SU-DHL-6 (cell line): ENCODE results near the gene ZBTB16.

Experiments
- H2AFZ ChIP-seq: fragments of 200-600 bp; sonication (generic); 2 replicates; pipeline ENCODE4 v1.6.1; 2014; ENCODE audit warnings: low read depth, mild to moderate bottlenecking, moderate library complexity, mixed read lengths, antibody characterized with exemption, low read length; ENCODE audit not compliant: severe bottlenecking
- H3F3A ChIP-seq: fragments of 200-600 bp; shearing (Covaris generic); 2 replicates; pipeline ENCODE4 v1.6.0; 2016; ENCODE audit warnings: antibody characterized with exemption, mild to moderate bottlenecking; ENCODE audit not compliant: insufficient read depth
- H3K27ac ChIP-seq: fragments of 200-600 bp; sonication (generic); 2 replicates; pipeline ENCODE4 v1.5.1; 2016; ENCODE audit warnings: low read depth, mild to moderate bottlenecking, low read length, moderate library complexity, mixed read lengths
- H3K27me3 ChIP-seq: fragments of 200-600 bp; sonication (generic), shearing (Covaris generic); 2 replicates; pipeline ENCODE4 v1.6.0; 2014; ENCODE audit warnings: mild to moderate bottlenecking, low read length
- H3K36me3 ChIP-seq: fragments of 200-600 bp; sonication (generic); 2 replicates; pipeline ENCODE4 v1.6.1; 2014; ENCODE audit warnings: mild to moderate bottlenecking, low read length, mixed read lengths
- H3K4me2 ChIP-seq: fragments of 300-600, 200-600 bp; shearing (Covaris generic), sonication (generic); 2 replicates; pipeline ENCODE4 v1.6.0; 2014; ENCODE audit warnings: low read length, low read depth, mild to moderate bottlenecking; ENCODE audit not compliant: poor library complexity, severe bottlenecking
- H3K4me3 ChIP-seq: fragments of 200-600 bp; sonication (generic); 2 replicates; pipeline ENCODE4 v1.5.1; 2014; ENCODE audit warnings: antibody characterized with exemption, low read length, mild to moderate bottlenecking, mixed read lengths; ENCODE audit not compliant: insufficient read depth, poor library complexity, severe bottlenecking
- H3K79me2 ChIP-seq: fragments of 200-600 bp; sonication (generic); 2 replicates; pipeline ENCODE4 v1.6.1; 2014; ENCODE audit warnings: mild to moderate bottlenecking, low read length, moderate library complexity; ENCODE audit not compliant: insufficient read depth
- H3K9ac ChIP-seq: fragments of 200-600 bp; sonication (generic); 2 replicates; pipeline ENCODE4 v1.7.0; 2014; ENCODE audit warnings: mild to moderate bottlenecking, low read length
- H3K9me2 ChIP-seq: fragments of 200-600 bp; sonication (generic); replicated peaks from 2 replicates; pipeline ENCODE4 v1.6.1; 2014; ENCODE audit warnings: low read length; ENCODE audit not compliant: insufficient read depth
- H3K9me3 ChIP-seq: fragments of 200-600 bp; sonication (generic); 2 replicates; pipeline ENCODE4 v1.6.1; 2014; ENCODE audit warnings: low read length, mixed read lengths; ENCODE audit not compliant: insufficient read depth
- H4K20me1 ChIP-seq: fragments of 200-600 bp; sonication (generic); 2 replicates; pipeline ENCODE4 v1.6.1; 2014; ENCODE audit warnings: low read depth, mild to moderate bottlenecking, antibody characterized with exemption, low read length, moderate library complexity, mixed read lengths
- CTCF ChIP-seq: fragments of 200-600 bp; sonication (generic); IDR thresholded peaks from one replicate; pipeline ENCODE4 v1.5.1; 2017; ENCODE audit warnings: antibody characterized with exemption, mild to moderate bottlenecking, low read length, moderate library complexity; ENCODE audit not compliant: insufficient read depth, poor library complexity, severe bottlenecking
- EZH2phosphoT487 ChIP-seq: fragments of 200-600 bp; sonication (generic), shearing (Covaris generic); conservative IDR thresholded peaks from 2 replicates; pipeline ENCODE4 v1.6.1; 2018; ENCODE audit warnings: mild to moderate bottlenecking, antibody characterized with exemption, low read length, moderate library complexity, mixed read lengths

The ZBTB16 gene

GRCh38 chr11:114185436-114185835 lies 125.9 kb downstream of the ZBTB16 start:
- Histone ChIP-seq H3K9ac (no peak overlapping the region), H3K4me3 (no peak overlapping the region), H3K27ac (no peak overlapping the region), H3K36me3 (no peaks in the 10 kb centered on the region), H3K9me2 (no peaks in the 10 kb centered on the region), H4K20me1 (no peaks in the 10 kb centered on the region), H3K27me3 (no peaks in the 10 kb centered on the region), H3F3A (no peaks in the 10 kb centered on the region), H3K9me3 (no peaks in the 10 kb centered on the region), H2AFZ (no peak overlapping the region), H3K4me2 (no peak overlapping the region), H3K79me2 (no peaks in the 10 kb centered on the region)
- TF ChIP-seq EZH2phosphoT487 (no peak), CTCF (no peak)

GRCh38 chr11:114187173-114187572 lies 127.7 kb downstream of the ZBTB16 start:
- H3F3A ChIP-seq, result no peaks in the 10 kb centered on the region
- no peak overlapping the region for H3K4me3 ChIP-seq
- no peaks in the 10 kb centered on the region for H4K20me1 ChIP-seq
- H3K9me3 ChIP-seq, result no peaks in the 10 kb centered on the region
- no peaks in the 10 kb centered on the region for H3K9me2 ChIP-seq
- no peak overlapping the region for H2AFZ ChIP-seq
- H3K9ac ChIP-seq, result no peak overlapping the region
- no peaks in the 10 kb centered on the region for H3K27me3 ChIP-seq
- H3K36me3 ChIP-seq, result no peaks in the 10 kb centered on the region
- no peak overlapping the region for H3K4me2 ChIP-seq
- TF ChIP-seq EZH2phosphoT487 (no peak), CTCF (no peak)
- no peaks in the 10 kb centered on the region for H3K79me2 ChIP-seq
- no peak overlapping the region for H3K27ac ChIP-seq

GRCh38 chr11:114188851-114189570 lies 129.5 kb downstream of the ZBTB16 start:
- no peaks in the 10 kb centered on the region for H3K36me3 ChIP-seq
- no peak overlapping the region for H3K4me2 ChIP-seq
- TF ChIP-seq EZH2phosphoT487, result no peak
- TF ChIP-seq CTCF, result no peak

More at GRCh38 chr11:114188851-114189570, 129.5 kb downstream of the ZBTB16 start:
- no peak overlapping the region for H3K4me3 ChIP-seq
- no peak overlapping the region for H3K9ac ChIP-seq
- no peaks in the 10 kb centered on the region for H3K79me2 ChIP-seq
- H3K27me3 ChIP-seq, result no peaks in the 10 kb centered on the region
- H4K20me1 ChIP-seq, result no peaks in the 10 kb centered on the region
- H3K27ac ChIP-seq, result no peak overlapping the region
- H3F3A ChIP-seq, result no peaks in the 10 kb centered on the region
- no peaks in the 10 kb centered on the region for H3K9me2 ChIP-seq
- H2AFZ ChIP-seq, result no peak overlapping the region
- no peaks in the 10 kb centered on the region for H3K9me3 ChIP-seq
